Measurements from ENCODE around the gene PRRT1B. TPM values are rescaled to one million over a fixed set of nuclear protein-coding genes. Genes with fewer than 3 reads are reported as not detected.

Gene PRRT1B
- total RNA-seq, 4 donors from 2014 or later, result 0.19 TPM; not detected in 3

GRCh38 chr9:131524665-131525315 lies 20.5 kb upstream of the PRRT1B start:
- TF ChIP-seq EP300 (IDR thresholded peaks at IDR 0.05) (no peak), POLR2A (IDR thresholded peaks at IDR 0.05; ENCODE audit: low read depth) (no peak), POLR2AphosphoS5 (IDR thresholded peaks at IDR 0.05) (no peak)
- TF ChIP-seq, protein P1, sequence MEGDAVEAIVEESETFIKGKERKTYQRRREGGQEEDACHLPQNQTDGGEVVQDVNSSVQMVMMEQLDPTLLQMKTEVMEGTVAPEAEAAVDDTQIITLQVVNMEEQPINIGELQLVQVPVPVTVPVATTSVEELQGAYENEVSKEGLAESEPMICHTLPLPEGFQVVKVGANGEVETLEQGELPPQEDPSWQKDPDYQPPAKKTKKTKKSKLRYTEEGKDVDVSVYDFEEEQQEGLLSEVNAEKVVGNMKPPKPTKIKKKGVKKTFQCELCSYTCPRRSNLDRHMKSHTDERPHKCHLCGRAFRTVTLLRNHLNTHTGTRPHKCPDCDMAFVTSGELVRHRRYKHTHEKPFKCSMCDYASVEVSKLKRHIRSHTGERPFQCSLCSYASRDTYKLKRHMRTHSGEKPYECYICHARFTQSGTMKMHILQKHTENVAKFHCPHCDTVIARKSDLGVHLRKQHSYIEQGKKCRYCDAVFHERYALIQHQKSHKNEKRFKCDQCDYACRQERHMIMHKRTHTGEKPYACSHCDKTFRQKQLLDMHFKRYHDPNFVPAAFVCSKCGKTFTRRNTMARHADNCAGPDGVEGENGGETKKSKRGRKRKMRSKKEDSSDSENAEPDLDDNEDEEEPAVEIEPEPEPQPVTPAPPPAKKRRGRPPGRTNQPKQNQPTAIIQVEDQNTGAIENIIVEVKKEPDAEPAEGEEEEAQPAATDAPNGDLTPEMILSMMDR (IDR thresholded peaks at IDR 0.05), result no peak
- WGBS, result 86% methylated on average over 18 of the region's 23 CpGs
- no peak for DNase-seq (ENCODE audit: extremely low spot score)
- Histone ChIP-seq H3K27me3 (no peaks in the 10 kb centered on the region), H3K27ac (replicated peaks in 1 of 4) (no peak overlapping the region), H3K4me3 (no peak overlapping the region), H3K9me3 (no peaks in the 10 kb centered on the region), H3K36me3 (peaks cover 82 to 100% (median 97%) of the 10 kb centered on the region in 4 donors), H3K4me1 (peaks cover 2 to 7% (median 5%) of the 10 kb centered on the region in 4 donors)
- intact Hi-C loops (cut with DNase I), result no loop called here

GRCh38 chr9:131525643-131526565 lies 19.4 kb upstream of the PRRT1B start:
- no peak overlapping the region for H3K4me3 ChIP-seq
- WGBS, result 86% methylated on average over 19 of the region's 19 CpGs
- peaks cover 71 to 93% (median 87%) of the 10 kb centered on the region in 4 donors for H3K36me3 ChIP-seq
- H3K9me3 ChIP-seq, result no peaks in the 10 kb centered on the region
- TF ChIP-seq POLR2AphosphoS5 (IDR thresholded peaks at IDR 0.05) (no peak), POLR2A (IDR thresholded peaks at IDR 0.05; ENCODE audit: low read depth) (no peak), EP300 (IDR thresholded peaks at IDR 0.05) (no peak)
- TF ChIP-seq, protein P1 (IDR thresholded peaks at IDR 0.05), result no peak
- H3K27ac ChIP-seq (replicated peaks in 1 of 4), result no peak overlapping the region
- H3K27me3 ChIP-seq, result no peaks in the 10 kb centered on the region
- peaks cover 11 to 18% (median 13%) of the 10 kb centered on the region in 4 donors for H3K4me1 ChIP-seq
- intact Hi-C loops (cut with DNase I), result no loop called here
- no peak for DNase-seq (ENCODE audit: extremely low spot score)

- Histone ChIP-seq H3K36me3 (peaks cover 48 to 70% (median 65%) of the 10 kb centered on the region in 4 donors), H3K27ac (replicated peaks in 1 of 4) (no peak overlapping the region), H3K4me1 (peaks cover 17 to 25% (median 20%) of the 10 kb centered on the region in 4 donors), H3K27me3 (no peaks in the 10 kb centered on the region), H3K9me3 (no peaks in the 10 kb centered on the region), H3K4me3 (no peak overlapping the region)
- WGBS, result 95% methylated on average over 7 of the region's 7 CpGs
- DNase-seq (ENCODE audit: extremely low spot score), result no peak
- TF ChIP-seq EP300 (IDR thresholded peaks at IDR 0.05) (no peak), POLR2AphosphoS5 (IDR thresholded peaks at IDR 0.05) (no peak), POLR2A (IDR thresholded peaks at IDR 0.05; ENCODE audit: low read depth) (no peak)
- TF ChIP-seq, protein P1 (IDR thresholded peaks at IDR 0.05), result no peak
- intact Hi-C loops (cut with DNase I), result no loop called here
Observed at GRCh38 chr9:131528186-131528585, 17.1 kb upstream of the PRRT1B start.

GRCh38 chr9:131528886-131529505 lies 16.3 kb upstream of the PRRT1B start:
- Histone ChIP-seq H3K9me3 (no peaks in the 10 kb centered on the region), H3K4me3 (no peak overlapping the region), H3K27me3 (no peaks in the 10 kb centered on the region), H3K4me1 (peaks cover 17 to 25% (median 20%) of the 10 kb centered on the region in 4 donors), H3K36me3 (peaks cover 41 to 62% (median 57%) of the 10 kb centered on the region in 4 donors), H3K27ac (replicated peaks in 1 of 4) (no peak overlapping the region)
- TF ChIP-seq, protein P1 (IDR thresholded peaks at IDR 0.05), result no peak
- WGBS, result 95% methylated on average over 8 of the region's 35 CpGs
- DNase-seq (ENCODE audit: extremely low spot score), result no peak
- intact Hi-C loops (cut with DNase I), result no loop called here

All from esophagus muscularis mucosa (tissue), 4 donors.